RWPE1 (cell line): Measurements from ENCODE around the gene IFI27.
"Not testable (repeated sequence)": the region's sequence is repeated elsewhere in the genome, so short reads cannot be mapped to it uniquely, and the experiment has no call there.

Experiments used
- CTCF ChIA-PET: fragments of 350-600 bp; sonication (Branson Sonifier 250); formaldehyde crosslinking; extraction: SDS; loops from one replicate; lab custom pipeline; 2021; lab: Yijun Ruan, JAX
- POLR2A ChIA-PET: fragments of 400-600 bp; formaldehyde crosslinking; extraction: SDS; loops from one replicate; lab custom pipeline; 2020; ENCODE audit warnings: antibody characterized with exemption; ENCODE audit not compliant: low non-redundant PET; lab: Yijun Ruan, JAX
- DNase-seq: peaks from one replicate; pipeline ENCODE4 v3.0.0; 2012; ENCODE audit warnings: low spot score
- H3K27ac ChIP-seq: fragments of 450-650 bp; 2 replicates; pipeline ENCODE4 v1.5.1; 2017
- TF ChIP-seq, protein P1 (sequence below): fragments of 450-650 bp; conservative IDR thresholded peaks from 2 replicates; pipeline ENCODE4 v1.5.1; 2017; ENCODE audit warnings: low read depth, mild to moderate bottlenecking

IFI27 gene

DNA sequence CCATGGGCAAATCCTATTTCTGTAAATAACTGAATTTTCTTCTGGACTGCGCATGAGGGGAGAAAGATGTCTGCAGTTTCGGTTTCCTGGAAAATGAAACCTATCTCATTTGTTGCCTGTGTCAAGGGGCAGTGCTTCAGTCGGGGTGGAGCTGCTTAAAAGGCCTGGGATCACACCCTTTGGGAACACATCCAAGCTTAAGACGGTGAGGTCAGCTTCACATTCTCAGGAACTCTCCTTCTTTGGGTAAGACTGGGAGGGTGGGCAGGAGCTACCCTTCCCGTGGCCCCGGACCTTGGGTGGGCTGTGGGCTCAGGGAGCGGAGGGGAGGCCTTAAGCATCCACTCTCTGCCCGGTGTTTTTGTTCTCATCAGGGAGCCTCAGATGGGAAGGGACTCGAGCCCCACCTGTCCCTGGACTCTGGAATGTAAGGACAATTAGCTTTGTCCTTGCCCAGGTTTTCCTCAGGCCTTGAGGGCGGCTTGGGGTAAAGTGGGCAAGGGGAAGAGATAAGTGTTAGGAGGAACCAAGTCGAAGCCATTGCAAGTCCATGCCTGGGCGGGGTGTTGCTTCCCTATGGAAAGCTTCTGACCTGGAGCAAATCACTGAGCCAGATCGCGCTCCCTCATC is at the start of gene IFI27:
Gene IFI27 (plus strand): TSS at position 185 of the 630 bp plus-strand sequence.
- CTCF ChIA-PET, result interaction anchor here (0.6 kb wide), 1 partner anchor 85 kb away, joined by 4 read pairs; the partner anchor contains the start of gene OTUB2
- peak within 1 kb of the TSS; percentile 55 for H3K27ac ChIP-seq
- TF ChIP-seq, protein P1, sequence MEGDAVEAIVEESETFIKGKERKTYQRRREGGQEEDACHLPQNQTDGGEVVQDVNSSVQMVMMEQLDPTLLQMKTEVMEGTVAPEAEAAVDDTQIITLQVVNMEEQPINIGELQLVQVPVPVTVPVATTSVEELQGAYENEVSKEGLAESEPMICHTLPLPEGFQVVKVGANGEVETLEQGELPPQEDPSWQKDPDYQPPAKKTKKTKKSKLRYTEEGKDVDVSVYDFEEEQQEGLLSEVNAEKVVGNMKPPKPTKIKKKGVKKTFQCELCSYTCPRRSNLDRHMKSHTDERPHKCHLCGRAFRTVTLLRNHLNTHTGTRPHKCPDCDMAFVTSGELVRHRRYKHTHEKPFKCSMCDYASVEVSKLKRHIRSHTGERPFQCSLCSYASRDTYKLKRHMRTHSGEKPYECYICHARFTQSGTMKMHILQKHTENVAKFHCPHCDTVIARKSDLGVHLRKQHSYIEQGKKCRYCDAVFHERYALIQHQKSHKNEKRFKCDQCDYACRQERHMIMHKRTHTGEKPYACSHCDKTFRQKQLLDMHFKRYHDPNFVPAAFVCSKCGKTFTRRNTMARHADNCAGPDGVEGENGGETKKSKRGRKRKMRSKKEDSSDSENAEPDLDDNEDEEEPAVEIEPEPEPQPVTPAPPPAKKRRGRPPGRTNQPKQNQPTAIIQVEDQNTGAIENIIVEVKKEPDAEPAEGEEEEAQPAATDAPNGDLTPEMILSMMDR, result no peak
- POLR2A ChIA-PET, result no interaction called here
- peak; percentile 73 for DNase-seq

DNA sequence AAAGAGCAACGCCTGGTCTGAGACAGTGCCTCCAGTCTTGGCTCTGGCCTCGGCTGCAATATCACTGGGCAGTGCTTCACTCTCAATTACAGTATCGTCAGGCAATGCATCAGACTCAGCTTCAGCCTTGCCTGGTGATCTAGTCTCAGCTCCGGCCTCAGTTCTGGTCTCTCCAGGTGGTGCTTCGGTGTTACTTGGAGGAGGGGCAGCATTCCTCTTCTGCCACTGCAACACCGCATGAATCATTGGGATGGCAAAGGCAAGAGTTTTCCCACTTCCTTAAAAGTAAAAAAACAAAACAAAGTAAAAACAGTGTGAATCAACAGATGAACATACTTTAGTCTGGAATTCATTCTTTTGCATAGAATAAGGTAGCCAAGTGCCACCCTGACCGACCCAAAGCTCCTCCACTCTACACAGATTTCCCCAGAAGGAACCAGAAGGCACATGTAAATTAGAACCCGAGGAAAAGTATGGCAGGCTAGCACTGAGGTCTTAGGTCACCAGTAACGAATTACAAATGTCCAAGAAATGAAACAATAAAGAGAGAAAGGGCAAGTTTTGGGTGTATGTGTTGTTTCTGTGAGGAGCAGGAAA is 48.1 kb upstream of the IFI27 start:
- TF ChIP-seq, protein P1, result no peak
- ChIA-PET POLR2A (no interaction called here), CTCF (no interaction called here)
- DNase-seq, result peak; percentile 80
- peak overlapping the region; percentile 62 for H3K27ac ChIP-seq

DNA sequence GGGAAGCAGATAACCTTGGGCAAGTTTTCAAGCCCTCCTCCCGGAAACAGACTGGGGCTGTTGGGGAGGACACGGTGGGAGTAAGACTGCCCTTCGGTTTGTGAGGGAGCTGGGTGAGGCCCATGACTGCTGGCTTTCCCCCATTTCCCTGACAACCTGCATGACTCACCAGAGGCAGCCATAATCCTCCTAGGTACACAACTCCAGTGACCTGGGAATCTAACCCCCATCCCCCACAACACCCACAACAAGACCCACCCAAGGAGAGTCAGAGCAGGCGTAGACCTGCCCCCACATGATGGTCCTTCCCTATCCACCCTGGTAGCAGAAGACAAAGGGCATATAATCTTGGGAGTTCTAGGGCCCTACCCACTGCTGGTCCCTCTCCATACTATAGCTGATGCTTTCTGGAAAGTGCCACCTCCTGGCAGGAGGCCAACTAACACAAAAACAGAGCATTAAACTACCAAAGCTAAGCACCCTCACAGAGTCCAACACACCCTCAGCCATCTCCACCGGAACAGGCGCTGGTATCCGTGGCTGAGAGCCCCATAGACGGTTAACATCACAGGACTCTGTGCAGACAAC is 44.4 kb upstream of the IFI27 start:
- ChIA-PET POLR2A (interaction anchor here (0.5 kb wide), 1 partner anchor 128 kb away, joined by 5 read pairs; no protein-coding TSS in a partner anchor), CTCF (interaction anchor here (1.0 kb wide), 1 partner anchor 70 kb away, joined by 3 read pairs; no protein-coding TSS in a partner anchor)
- peak overlapping the region; percentile 87 for H3K27ac ChIP-seq
- peak; percentile 20 for DNase-seq
- TF ChIP-seq, protein P1, result no peak

DNA sequence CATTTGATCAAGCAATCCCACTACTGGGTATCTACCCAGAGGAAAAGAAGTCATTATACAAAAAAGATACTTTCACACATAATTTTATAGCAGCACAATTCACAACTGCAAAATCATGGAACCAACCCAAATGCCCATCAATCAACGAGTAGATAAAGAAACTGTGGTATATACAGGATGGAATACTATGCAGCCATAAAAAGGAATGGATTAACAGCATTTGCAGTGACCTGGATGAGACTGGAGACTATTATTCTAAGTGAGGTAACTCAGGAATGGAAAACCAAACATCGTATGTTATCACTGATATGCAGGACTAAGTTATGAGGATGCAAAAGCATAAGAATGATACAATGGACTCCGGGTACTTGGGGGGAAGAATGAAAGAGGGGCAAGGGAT is 38.5 kb upstream of the IFI27 start:
- DNase-seq, POLR2A ChIA-PET, H3K27ac ChIP-seq, CTCF ChIA-PET: not testable (repeated sequence)

DNA sequence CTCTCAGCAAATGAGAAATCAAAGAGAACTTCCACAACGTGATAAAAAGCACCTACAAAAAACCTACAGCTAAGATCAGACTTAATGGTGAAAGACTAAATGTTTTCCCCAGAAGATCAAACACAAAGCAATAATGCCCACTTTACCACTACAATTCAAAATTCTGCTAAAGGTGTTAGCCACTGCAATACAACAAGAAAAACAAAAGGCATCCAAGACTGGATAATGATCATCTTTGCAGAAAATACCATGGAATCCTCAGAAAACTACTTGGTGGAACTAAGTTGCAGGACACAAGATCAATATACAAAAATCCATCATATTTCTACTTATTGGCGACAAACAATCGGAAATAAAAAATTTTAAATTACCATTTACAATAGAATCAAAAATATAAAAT is 36.0 kb upstream of the IFI27 start:
- POLR2A ChIA-PET, result no interaction called here
- TF ChIP-seq, protein P1, result no peak
- DNase-seq, result no peak
- CTCF ChIA-PET, result no interaction called here
- H3K27ac ChIP-seq, result no peak overlapping the region

DNA sequence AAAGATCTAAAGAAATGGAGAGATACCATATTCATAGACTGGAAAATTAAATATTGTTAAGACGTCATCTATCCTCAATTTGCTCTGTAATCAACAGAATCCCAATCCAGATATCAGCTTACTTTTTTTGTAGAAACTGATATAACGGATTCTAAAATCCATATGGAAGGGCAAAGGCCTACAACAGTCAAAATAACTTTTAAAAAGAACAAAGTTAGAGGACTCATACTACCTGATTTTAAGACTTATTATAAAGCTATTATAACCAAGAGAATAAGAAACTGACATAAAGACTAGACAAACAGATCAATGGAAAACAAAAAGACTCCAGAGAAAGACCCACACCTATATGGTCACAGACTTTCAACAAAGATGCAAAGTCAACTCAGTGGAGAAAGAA is 35.5 kb upstream of the IFI27 start:
- CTCF ChIA-PET, result no interaction called here
- POLR2A ChIA-PET, result no interaction called here
- TF ChIP-seq, protein P1, result no peak
- no peak for DNase-seq
- no peak overlapping the region for H3K27ac ChIP-seq
